ENCODE data around the gene GRIK5. TPM values are rescaled to one million over a fixed set of nuclear protein-coding genes. Genes with fewer than 3 reads are reported as not detected.
A peak's percentile ranks its signal among the peaks of the same experiment; 100 is the strongest.

The GRIK5 gene
- total RNA-seq, 2 experiments from 2014 or later, result 0.63 to 0.95 TPM

- H3K4me3 Mint-ChIP-seq, result no peak overlapping the region
- H3K27ac Mint-ChIP-seq, result peak overlapping the region; percentile 87
- H3K27me3 Mint-ChIP-seq, result no peaks in the 10 kb centered on the region
- peaks cover 42% of the 10 kb centered on the region for H3K4me1 Mint-ChIP-seq (ENCODE audit: low read depth)
- CTCF ChIA-PET, result interaction anchor here (1.1 to 5.6 kb wide), 7 partner anchors 10 to 327 kb away, joined by 3 to 112 read pairs (median 6); partner anchors contain the start of gene POU2F2
- no peak for ATAC-seq
- intact Hi-C loops (cut with micrococcal nuclease), result no loop called here
- no peak for DNase-seq
- H3K9me3 Mint-ChIP-seq, result no peaks in the 10 kb centered on the region
- TF ChIP-seq CTCF (IDR thresholded peaks at IDR 0.05), result no peak
- POLR2A ChIA-PET, result interaction anchor here (0.7 to 1.5 kb wide), 5 partner anchors 21 to 237 kb away, joined by 3 to 4 read pairs (median 3); partner anchors contain the start of gene POU2F2
- peaks cover 34% of the 10 kb centered on the region for H3K36me3 Mint-ChIP-seq (ENCODE audit: low read depth)
Measured at GRCh38 chr19:42111384-42111783, 41.4 kb upstream of the GRIK5 start.

GRCh38 chr19:42110658-42111057, 40.7 kb upstream of the GRIK5 start:
- peaks cover 29% of the 10 kb centered on the region for H3K36me3 Mint-ChIP-seq (ENCODE audit: low read depth)
- H3K27ac Mint-ChIP-seq, result peak overlapping the region; percentile 87
- DNase-seq (no peak), ATAC-seq (no peak)
- CTCF ChIA-PET, result interaction anchor here (1.1 to 5.6 kb wide), 8 partner anchors 11 to 328 kb away, joined by 3 to 112 read pairs (median 6); partner anchors contain the start of gene POU2F2
- H3K9me3 Mint-ChIP-seq, result no peaks in the 10 kb centered on the region
- H3K4me1 Mint-ChIP-seq (ENCODE audit: low read depth), result peaks cover 49% of the 10 kb centered on the region
- intact Hi-C loops (cut with micrococcal nuclease), result no loop called here
- no peaks in the 10 kb centered on the region for H3K27me3 Mint-ChIP-seq
- no peak overlapping the region for H3K4me3 Mint-ChIP-seq
- POLR2A ChIA-PET, result interaction anchor here (0.6 to 1.5 kb wide), 7 partner anchors 16 to 236 kb away, joined by 3 to 4 read pairs (median 3); partner anchors contain the start of gene POU2F2
- no peak for TF ChIP-seq CTCF (IDR thresholded peaks at IDR 0.05)

GRCh38 chr19:42109896-42110295, 39.9 kb upstream of the GRIK5 start:
- POLR2A ChIA-PET, result interaction anchor here (1.1 to 1.5 kb wide), 2 partner anchors 17 to 213 kb away, joined by 3 read pairs; no protein-coding TSS in a partner anchor
- Mint-ChIP-seq H3K4me1 (ENCODE audit: low read depth) (peaks cover 53% of the 10 kb centered on the region), H3K9me3 (no peaks in the 10 kb centered on the region), H3K27me3 (no peaks in the 10 kb centered on the region), H3K36me3 (ENCODE audit: low read depth) (peaks cover 32% of the 10 kb centered on the region), H3K4me3 (no peak overlapping the region), H3K27ac (no peak overlapping the region)
- CTCF ChIA-PET, result interaction anchor here (1.2 to 5.6 kb wide), 11 partner anchors 10 to 110 kb away, joined by 4 to 112 read pairs (median 19); partner anchors contain the start of genes POU2F2 and ZNF526
- TF ChIP-seq CTCF (IDR thresholded peaks at IDR 0.05), result no peak
- no peak for ATAC-seq
- intact Hi-C loops (cut with micrococcal nuclease), result loop anchor here (2.0 kb wide), 1 partner anchor 23 kb away; the partner anchor contains the start of gene POU2F2
- DNase-seq, result no peak

- H3K27me3 Mint-ChIP-seq, result no peaks in the 10 kb centered on the region
- intact Hi-C loops (cut with micrococcal nuclease), result loop anchor here (1.0 to 2.0 kb wide), 2 partner anchors 24 to 76 kb away; partner anchors contain the start of gene POU2F2
- peak; percentile 95 for DNase-seq
- peaks cover 33% of the 10 kb centered on the region for H3K36me3 Mint-ChIP-seq (ENCODE audit: low read depth)
- H3K4me1 Mint-ChIP-seq (ENCODE audit: low read depth), result peaks cover 50% of the 10 kb centered on the region
- H3K27ac Mint-ChIP-seq, result peak overlapping the region; percentile 44
- ATAC-seq, result peak; percentile 99
- H3K4me3 Mint-ChIP-seq, result no peak overlapping the region
- peak; percentile 100 for TF ChIP-seq CTCF (IDR thresholded peaks at IDR 0.05)
- ChIA-PET POLR2A (interaction anchor here (0.9 kb wide), 1 partner anchor 171 kb away, joined by 3 read pairs; no protein-coding TSS in a partner anchor), CTCF (interaction anchor here (0.6 to 5.6 kb wide), 43 partner anchors 9 to 322 kb away, joined by 3 to 112 read pairs (median 4); partner anchors contain the start of genes PAFAH1B3, POU2F2, PRR19 and ZNF526)
- H3K9me3 Mint-ChIP-seq, result no peaks in the 10 kb centered on the region
Measured at GRCh38 chr19:42108527-42109389, 38.8 kb upstream of the GRIK5 start.
